ENCODE measurements around the gene GAA. TPM values are rescaled to one million over a fixed set of nuclear protein-coding genes. Genes with fewer than 3 reads are reported as not detected.
A peak's percentile ranks its signal among the peaks of the same experiment; 100 is the strongest.

Gene GAA
- total RNA-seq, 1 donor from 2014 or later = 143 TPM

GRCh38 chr17:80123791-80124190 lies 22.4 kb downstream of the GAA start:
- no peak overlapping the region for H3K27ac ChIP-seq

DNA sequence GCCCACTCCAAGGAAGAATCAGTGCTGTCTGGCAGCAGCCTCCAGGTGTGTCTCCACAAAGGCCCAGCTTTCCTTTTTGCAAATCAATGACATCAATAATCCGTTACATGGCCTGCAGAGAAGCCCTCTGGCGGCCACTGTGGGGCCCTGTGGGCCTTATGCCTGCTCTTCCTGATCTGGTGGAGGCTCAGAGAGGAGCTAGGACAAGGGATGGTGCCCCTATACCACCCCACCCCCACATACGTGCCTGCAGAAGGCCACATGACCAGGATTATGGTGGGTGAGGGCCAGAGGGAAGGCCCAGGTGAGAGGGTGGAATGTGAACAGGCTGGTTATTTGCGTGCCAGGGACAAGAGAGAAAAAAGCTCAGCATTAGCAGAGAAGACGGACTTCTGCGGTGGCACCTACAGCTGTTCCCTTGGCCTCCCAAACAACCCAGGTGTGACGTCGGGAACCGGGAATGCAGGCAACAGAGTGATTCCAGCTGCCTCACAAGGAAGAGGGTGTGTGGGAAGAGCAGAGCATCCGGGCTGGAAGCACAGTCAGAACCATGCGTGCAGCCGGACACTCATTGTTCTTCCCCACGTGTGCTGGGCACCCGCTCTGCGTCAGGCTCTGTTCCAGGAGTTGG lies 23.1 kb downstream of the GAA start:
- TF ChIP-seq, protein P1, sequence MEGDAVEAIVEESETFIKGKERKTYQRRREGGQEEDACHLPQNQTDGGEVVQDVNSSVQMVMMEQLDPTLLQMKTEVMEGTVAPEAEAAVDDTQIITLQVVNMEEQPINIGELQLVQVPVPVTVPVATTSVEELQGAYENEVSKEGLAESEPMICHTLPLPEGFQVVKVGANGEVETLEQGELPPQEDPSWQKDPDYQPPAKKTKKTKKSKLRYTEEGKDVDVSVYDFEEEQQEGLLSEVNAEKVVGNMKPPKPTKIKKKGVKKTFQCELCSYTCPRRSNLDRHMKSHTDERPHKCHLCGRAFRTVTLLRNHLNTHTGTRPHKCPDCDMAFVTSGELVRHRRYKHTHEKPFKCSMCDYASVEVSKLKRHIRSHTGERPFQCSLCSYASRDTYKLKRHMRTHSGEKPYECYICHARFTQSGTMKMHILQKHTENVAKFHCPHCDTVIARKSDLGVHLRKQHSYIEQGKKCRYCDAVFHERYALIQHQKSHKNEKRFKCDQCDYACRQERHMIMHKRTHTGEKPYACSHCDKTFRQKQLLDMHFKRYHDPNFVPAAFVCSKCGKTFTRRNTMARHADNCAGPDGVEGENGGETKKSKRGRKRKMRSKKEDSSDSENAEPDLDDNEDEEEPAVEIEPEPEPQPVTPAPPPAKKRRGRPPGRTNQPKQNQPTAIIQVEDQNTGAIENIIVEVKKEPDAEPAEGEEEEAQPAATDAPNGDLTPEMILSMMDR (IDR thresholded peaks at IDR 0.05) = peak; percentile 18
- H3K4me3 ChIP-seq = no peak overlapping the region
- intact Hi-C loops (cut with DNase I) = no loop called here
- H3K27me3 ChIP-seq (ENCODE audit: low read depth) = no peaks in the 10 kb centered on the region
- DNase-seq (no peak), ATAC-seq (peak; percentile 60 to 64)
- H3K36me3 ChIP-seq = peaks cover 2% of the 10 kb centered on the region
- no peak overlapping the region for H3K27ac ChIP-seq
- no peaks in the 10 kb centered on the region for H3K9me3 ChIP-seq
- H3K4me1 ChIP-seq = no peaks in the 10 kb centered on the region

More at GRCh38 chr17:80123791-80124190, 22.4 kb downstream of the GAA start:
- Histone ChIP-seq H3K4me3 (no peak overlapping the region), H3K36me3 (peaks cover 7% of the 10 kb centered on the region), H3K9me3 (no peaks in the 10 kb centered on the region), H3K4me1 (no peaks in the 10 kb centered on the region), H3K27me3 (ENCODE audit: low read depth) (no peaks in the 10 kb centered on the region)
- TF ChIP-seq, protein P1 (IDR thresholded peaks at IDR 0.05) = no peak
- no peak for DNase-seq
- no peak for ATAC-seq
- intact Hi-C loops (cut with DNase I) = no loop called here

- Histone ChIP-seq H3K4me1 (no peaks in the 10 kb centered on the region), H3K27ac (no peak overlapping the region), H3K4me3 (no peak overlapping the region), H3K27me3 (ENCODE audit: low read depth) (no peaks in the 10 kb centered on the region), H3K9me3 (no peaks in the 10 kb centered on the region), H3K36me3 (no peaks in the 10 kb centered on the region)
- TF ChIP-seq, protein P1 (IDR thresholded peaks at IDR 0.05) = no peak
- intact Hi-C loops (cut with DNase I) = no loop called here
- ATAC-seq = no peak
- DNase-seq = no peak
Observed at GRCh38 chr17:80125656-80126448, 24.5 kb downstream of the GAA start.

DNA sequence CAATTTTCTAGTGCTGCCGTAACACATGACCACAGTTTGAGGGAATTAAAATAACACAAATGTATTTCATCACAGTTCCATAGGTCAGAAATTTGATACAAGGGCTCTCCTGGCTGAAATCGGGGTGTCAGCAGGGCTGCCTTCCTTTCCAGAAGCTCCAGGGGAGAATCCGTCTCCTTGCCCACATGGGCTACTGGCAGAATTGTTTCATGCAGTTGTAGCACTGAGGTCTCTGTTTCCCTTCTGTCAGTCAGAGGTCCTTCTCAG lies 25.0 kb downstream of the GAA start:
- H3K9me3 ChIP-seq = no peaks in the 10 kb centered on the region
- intact Hi-C loops (cut with DNase I) = no loop called here
- no peaks in the 10 kb centered on the region for H3K36me3 ChIP-seq
- ATAC-seq (no peak), DNase-seq (no peak)
- H3K4me1 ChIP-seq = no peaks in the 10 kb centered on the region
- H3K27me3 ChIP-seq (ENCODE audit: low read depth) = no peaks in the 10 kb centered on the region
- no peak overlapping the region for H3K27ac ChIP-seq
- TF ChIP-seq, protein P1 (IDR thresholded peaks at IDR 0.05) = no peak
- H3K4me3 ChIP-seq = no peak overlapping the region

DNA sequence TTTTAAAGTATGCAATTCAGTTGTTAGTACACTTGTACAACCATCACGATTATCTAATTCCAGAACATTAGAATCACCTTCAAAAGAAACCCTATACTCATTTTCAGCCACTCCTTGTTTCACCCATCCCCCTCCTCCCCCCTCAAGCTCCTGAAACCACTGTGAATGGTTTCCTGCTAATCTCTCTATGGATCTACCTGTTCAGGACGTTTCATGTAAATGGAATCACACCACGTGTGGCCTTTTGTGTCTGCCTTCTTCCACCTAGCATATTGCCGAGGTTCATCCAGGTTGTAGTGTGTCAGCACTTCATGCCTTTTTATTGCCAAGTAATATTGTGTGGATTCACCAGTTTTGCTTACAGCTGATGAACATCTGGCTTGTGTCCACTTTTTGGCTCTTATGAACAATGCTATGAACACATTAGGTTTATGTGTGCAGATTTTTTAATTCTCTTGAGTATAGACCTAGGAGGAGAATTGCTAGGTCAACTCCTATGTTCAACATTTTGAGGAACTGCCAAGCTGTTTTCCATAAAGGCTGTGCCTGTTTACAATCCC lies 27.7 kb downstream of the GAA start:
- DNase-seq = no peak
- no peak for ATAC-seq
- Histone ChIP-seq H3K4me3 (no peak overlapping the region), H3K27me3 (ENCODE audit: low read depth) (no peaks in the 10 kb centered on the region), H3K9me3 (no peaks in the 10 kb centered on the region), H3K4me1 (no peaks in the 10 kb centered on the region), H3K36me3 (peaks cover 14% of the 10 kb centered on the region), H3K27ac (no peak overlapping the region)
- intact Hi-C loops (cut with DNase I) = no loop called here
- TF ChIP-seq, protein P1 (IDR thresholded peaks at IDR 0.05) = no peak
